Endothelial cell (in vitro differentiated cells): ENCODE measurements around the gene NR2F1-AS1. TPM values are rescaled to one million over a fixed set of nuclear protein-coding genes. Genes with fewer than 3 reads are reported as not detected.

Experiments used
- DNase-seq: peaks from one replicate; pipeline ENCODE4 v3.0.0; 2021; ENCODE audit warnings: low spot score
- H3K27ac Mint-ChIP-seq: one replicate; pipeline ENCODE4 v1.8.0; 2021; ENCODE audit warnings: mixed read lengths, inconsistent platforms; ENCODE audit not compliant: unreplicated experiment
- H3K27me3 Mint-ChIP-seq: one replicate; pipeline ENCODE4 v1.8.0; 2021; ENCODE audit warnings: mild to moderate bottlenecking, moderate library complexity, mixed read lengths, inconsistent platforms; ENCODE audit not compliant: unreplicated experiment
- H3K36me3 Mint-ChIP-seq: one replicate; pipeline ENCODE4 v1.8.0; 2021; ENCODE audit warnings: mild to moderate bottlenecking, low read depth, mixed read lengths, inconsistent platforms; ENCODE audit not compliant: unreplicated experiment
- H3K4me1 Mint-ChIP-seq: one replicate; pipeline ENCODE4 v1.8.0; 2021; ENCODE audit warnings: mild to moderate bottlenecking, mixed read lengths, inconsistent platforms; ENCODE audit not compliant: unreplicated experiment
- H3K4me3 Mint-ChIP-seq: one replicate; pipeline ENCODE4 v1.8.0; 2021; ENCODE audit warnings: mild to moderate bottlenecking, mixed read lengths, inconsistent platforms; ENCODE audit not compliant: unreplicated experiment
- H3K9me3 Mint-ChIP-seq: one replicate; pipeline ENCODE4 v1.8.0; 2021; ENCODE audit warnings: mixed read lengths, inconsistent platforms; ENCODE audit not compliant: unreplicated experiment
- CTCF ChIP-seq: fragments of 200-600 bp; sonication (generic); IDR thresholded peaks from one replicate; pipeline ENCODE4 v1.5.0; 2021; ENCODE audit warnings: antibody characterized with exemption; ENCODE audit not compliant: unreplicated experiment
- total RNA-seq: library from RNA; stranded (reverse); fragmentation: NEBNext Ultra II Directional; extraction: Animal tissue kit (Norgen Biotek cat#: 25700); gene quantifications from one replicate; pipeline ENCODE4 v1.2.1, GENCODE V29; 2021; ENCODE audit not compliant: unreplicated experiment

The NR2F1-AS1 gene
- total RNA-seq, 1 donor from 2014 or later, result 6.4 TPM

- Mint-ChIP-seq H3K4me1 (peaks cover 23% of the 10 kb centered on the region), H3K27ac (no peak overlapping the region), H3K4me3 (no peak overlapping the region), H3K9me3 (no peaks in the 10 kb centered on the region), H3K36me3 (peaks cover 7% of the 10 kb centered on the region), H3K27me3 (peaks cover 24% of the 10 kb centered on the region)
- DNase-seq, result no peak
- no peak for TF ChIP-seq CTCF
These were observed 2.4 kb upstream of the NR2F1-AS1 start for GRCh38 chr5:93583439-93583767.

GRCh38 chr5:93582677-93583438, 1.8 kb upstream of the NR2F1-AS1 start, which contains the start of gene NR2F1:
NR2F1 (plus strand) TSS chr5:93583222; CDS start chr5:93585024, 1,802 bp downstream.
- Mint-ChIP-seq H3K4me1 (peaks cover 29% of the 10 kb centered on the region), H3K27ac (no peak within 1 kb of the TSS), H3K4me3 (no peak within 1 kb of the TSS), H3K27me3 (peaks cover 29% of the 10 kb centered on the region), H3K36me3 (peaks cover 7% of the 10 kb centered on the region), H3K9me3 (no peaks in the 10 kb centered on the region)
- no peak for DNase-seq
- no peak for TF ChIP-seq CTCF

- peaks cover 24% of the 10 kb centered on the region for H3K4me1 Mint-ChIP-seq
- no peak for TF ChIP-seq CTCF
- H3K27me3 Mint-ChIP-seq, result peaks cover 29% of the 10 kb centered on the region
- H3K36me3 Mint-ChIP-seq, result peaks cover 7% of the 10 kb centered on the region
- no peak for DNase-seq
- H3K9me3 Mint-ChIP-seq, result no peaks in the 10 kb centered on the region
- H3K27ac Mint-ChIP-seq, result no peak overlapping the region
- no peak overlapping the region for H3K4me3 Mint-ChIP-seq
These were observed 1.1 kb upstream of the NR2F1-AS1 start for GRCh38 chr5:93582167-93582462.

GRCh38 chr5:93580063-93580926, 724 bp downstream of the NR2F1-AS1 start:
- H3K27ac Mint-ChIP-seq, result no peak overlapping the region
- peak overlapping the region; percentile 75 for H3K4me3 Mint-ChIP-seq
- peaks cover 20% of the 10 kb centered on the region for H3K27me3 Mint-ChIP-seq
- no peak for TF ChIP-seq CTCF
- peaks cover 17% of the 10 kb centered on the region for H3K4me1 Mint-ChIP-seq
- H3K36me3 Mint-ChIP-seq, result no peaks in the 10 kb centered on the region
- H3K9me3 Mint-ChIP-seq, result no peaks in the 10 kb centered on the region
- DNase-seq, result no peak

- H3K27me3 Mint-ChIP-seq, result peaks cover 19% of the 10 kb centered on the region
- no peaks in the 10 kb centered on the region for H3K36me3 Mint-ChIP-seq
- DNase-seq, result no peak
These were observed 1.3 kb downstream of the NR2F1-AS1 start for GRCh38 chr5:93579692-93580062.

More at GRCh38 chr5:93579692-93580062, 1.3 kb downstream of the NR2F1-AS1 start:
- Mint-ChIP-seq H3K27ac (no peak overlapping the region), H3K9me3 (no peaks in the 10 kb centered on the region), H3K4me1 (peaks cover 17% of the 10 kb centered on the region), H3K4me3 (peak overlapping the region; percentile 51)
- TF ChIP-seq CTCF, result no peak
